ENCODE data around the gene TENM3. TPM values are rescaled to one million over a fixed set of nuclear protein-coding genes. Genes with fewer than 3 reads are reported as not detected.

Gene TENM3
- total and polyA plus RNA-seq, 2 experiments from 2014 or later, result 16.1 to 70.9 TPM

- TF ChIP-seq EZH2 (IDR thresholded peaks at IDR 0.05; ENCODE audit: borderline replicate concordance) (no peak), CTCF (IDR thresholded peaks at IDR 0.05; ENCODE audit: poor library complexity) (no peak), EZH2phosphoT487 (IDR thresholded peaks at IDR 0.05; ENCODE audit: low read depth, severe bottlenecking, unreplicated experiment) (no peak)
Measured at GRCh38 chr4:182254026-182254780, 11.0 kb downstream of the TENM3 start.

GRCh38 chr4:182255441-182256190 lies 12.4 kb downstream of the TENM3 start:
- DNase-seq (ENCODE audit: low spot score), result no peak
- Histone ChIP-seq H3K27me3 (no peaks in the 10 kb centered on the region), H3K4me3 (no peak overlapping the region), H3K4me1 (ENCODE audit: insufficient read depth) (peaks cover 6% of the 10 kb centered on the region), H3K79me2 (no peaks in the 10 kb centered on the region), H3K36me3 (replicated peaks; ENCODE audit: insufficient read depth, low read depth) (no peaks in the 10 kb centered on the region), H3K9me2 (replicated peaks; ENCODE audit: insufficient read depth) (no peaks in the 10 kb centered on the region), H3K27ac (no peak overlapping the region), H3K9me3 (ENCODE audit: low read depth) (no peaks in the 10 kb centered on the region), H2AFZ (no peak overlapping the region), H4K20me1 (ENCODE audit: insufficient read depth, poor library complexity, severe bottlenecking) (no peaks in the 10 kb centered on the region), H3K4me2 (no peak overlapping the region)
- no peak for TF ChIP-seq EZH2phosphoT487 (IDR thresholded peaks at IDR 0.05; ENCODE audit: low read depth, severe bottlenecking, unreplicated experiment)
- TF ChIP-seq CTCF (IDR thresholded peaks at IDR 0.05; ENCODE audit: poor library complexity), result no peak
- WGBS (ENCODE audit: low lambda C conversion rate, missing lambda C conversion rate), result 80% methylated on average over 8 of the region's 8 CpGs

More at GRCh38 chr4:182254026-182254780, 11.0 kb downstream of the TENM3 start:
- Histone ChIP-seq H3K36me3 (replicated peaks; ENCODE audit: insufficient read depth, low read depth) (no peaks in the 10 kb centered on the region), H3K4me3 (no peak overlapping the region), H3K4me2 (no peak overlapping the region), H4K20me1 (ENCODE audit: insufficient read depth, poor library complexity, severe bottlenecking) (no peaks in the 10 kb centered on the region), H2AFZ (no peak overlapping the region), H3K4me1 (ENCODE audit: insufficient read depth) (peaks cover 6% of the 10 kb centered on the region), H3K9me2 (replicated peaks; ENCODE audit: insufficient read depth) (no peaks in the 10 kb centered on the region), H3K9me3 (ENCODE audit: low read depth) (no peaks in the 10 kb centered on the region), H3K79me2 (no peaks in the 10 kb centered on the region), H3K27me3 (no peaks in the 10 kb centered on the region), H3K27ac (no peak overlapping the region)
- 85% methylated on average over 10 of the region's 10 CpGs for WGBS (ENCODE audit: low lambda C conversion rate, missing lambda C conversion rate)
- no peak for DNase-seq (ENCODE audit: low spot score)

- Histone ChIP-seq H3K36me3 (replicated peaks; ENCODE audit: insufficient read depth, low read depth) (no peaks in the 10 kb centered on the region), H3K9me2 (replicated peaks; ENCODE audit: insufficient read depth) (no peaks in the 10 kb centered on the region), H3K4me3 (no peak overlapping the region), H3K4me2 (no peak overlapping the region), H3K27ac (no peak overlapping the region), H4K20me1 (ENCODE audit: insufficient read depth, poor library complexity, severe bottlenecking) (no peaks in the 10 kb centered on the region), H3K79me2 (no peaks in the 10 kb centered on the region), H3K4me1 (ENCODE audit: insufficient read depth) (peaks cover 6% of the 10 kb centered on the region), H3K27me3 (no peaks in the 10 kb centered on the region), H3K9me3 (ENCODE audit: low read depth) (no peaks in the 10 kb centered on the region), H2AFZ (no peak overlapping the region)
- WGBS (ENCODE audit: low lambda C conversion rate, missing lambda C conversion rate), result 87% methylated on average over 3 of the region's 3 CpGs
- no peak for DNase-seq (ENCODE audit: low spot score)
- TF ChIP-seq EZH2phosphoT487 (IDR thresholded peaks at IDR 0.05; ENCODE audit: low read depth, severe bottlenecking, unreplicated experiment) (no peak), EZH2 (IDR thresholded peaks at IDR 0.05; ENCODE audit: borderline replicate concordance) (no peak), CTCF (IDR thresholded peaks at IDR 0.05; ENCODE audit: poor library complexity) (no peak)
Measured at GRCh38 chr4:182257016-182257415, 13.8 kb downstream of the TENM3 start.

All from hepatocyte (in vitro differentiated cells).